NK-92 (cell line): ENCODE data around the gene DDX60.
"Not testable (repeated sequence)": the region's sequence is repeated elsewhere in the genome, so short reads cannot be mapped to it uniquely, and the experiment has no call there.

Source experiments
- DNase-seq: peaks from one replicate; lab custom pipeline; 2025; ENCODE audit not compliant: unreplicated experiment; lab: John Stamatoyannopoulos, UW

DDX60 gene

DNA sequence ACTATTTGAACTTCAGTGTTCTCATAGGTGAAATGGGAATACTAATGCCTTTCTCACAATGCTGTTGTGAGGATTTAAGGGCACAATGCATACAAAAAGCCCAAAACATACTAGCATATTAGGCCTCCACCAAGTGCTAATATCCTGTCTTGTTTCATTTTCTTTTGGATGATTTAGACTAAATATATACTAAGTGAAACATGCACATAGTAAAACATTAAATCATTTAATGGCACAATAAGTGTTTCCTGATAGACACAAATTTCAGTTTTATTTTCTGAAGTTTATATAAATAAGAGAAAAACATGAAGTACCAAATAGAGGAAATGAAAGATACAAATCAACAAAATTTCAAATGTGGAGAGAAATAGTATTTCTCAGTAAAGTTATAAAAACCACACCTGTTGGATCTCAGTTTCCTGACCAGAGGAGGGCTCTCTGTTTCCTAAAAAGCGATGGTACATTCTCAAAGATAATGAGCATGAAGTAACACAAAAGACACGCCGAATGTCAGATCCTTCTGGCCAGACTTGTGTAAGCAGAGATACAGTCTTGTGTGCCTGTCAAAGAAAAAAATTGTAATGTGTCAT lies 25.1 kb downstream of the DDX60 start:
- DNase-seq = no peak

DNA sequence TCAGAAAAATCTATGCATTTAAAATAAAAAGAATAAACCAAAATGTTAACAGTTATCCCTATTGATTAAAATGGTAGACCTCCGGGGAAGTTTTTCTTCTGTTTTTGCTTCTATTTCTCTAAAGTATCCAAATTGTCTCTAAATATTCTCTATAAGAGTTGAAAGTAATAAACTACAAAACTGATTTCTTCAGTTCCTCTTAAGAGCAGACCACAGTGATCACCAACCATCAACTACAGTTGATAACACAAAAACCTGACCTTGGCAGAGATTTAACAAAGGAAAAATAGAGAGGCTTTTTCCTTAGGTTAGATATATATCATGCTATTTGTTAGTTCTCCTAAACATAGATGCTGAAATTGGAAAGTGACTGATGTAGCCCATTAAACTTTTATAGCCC lies 27.3 kb downstream of the DDX60 start:
- no peak for DNase-seq

DNA sequence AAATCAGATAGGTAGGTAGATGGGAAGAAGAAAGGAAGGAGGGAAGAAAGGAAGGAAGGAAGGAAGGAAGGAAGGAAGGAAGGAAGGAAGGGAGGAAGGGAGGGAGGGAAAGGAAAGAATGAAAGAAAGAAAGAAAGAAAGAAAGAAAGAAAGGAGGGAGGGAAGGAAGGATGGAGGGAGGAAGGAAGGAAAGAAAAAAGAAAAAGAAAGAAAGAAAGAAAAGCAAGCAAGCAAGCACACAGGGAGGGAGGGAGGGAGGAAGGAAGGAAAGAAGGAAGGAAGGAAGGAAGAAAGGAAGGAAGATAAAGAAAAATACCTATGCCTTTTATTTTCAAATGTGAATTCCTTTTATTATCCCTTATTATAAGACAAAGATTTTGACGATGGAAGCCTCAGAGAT lies 32.7 kb downstream of the DDX60 start:
- not testable (repeated sequence) for DNase-seq

DNA sequence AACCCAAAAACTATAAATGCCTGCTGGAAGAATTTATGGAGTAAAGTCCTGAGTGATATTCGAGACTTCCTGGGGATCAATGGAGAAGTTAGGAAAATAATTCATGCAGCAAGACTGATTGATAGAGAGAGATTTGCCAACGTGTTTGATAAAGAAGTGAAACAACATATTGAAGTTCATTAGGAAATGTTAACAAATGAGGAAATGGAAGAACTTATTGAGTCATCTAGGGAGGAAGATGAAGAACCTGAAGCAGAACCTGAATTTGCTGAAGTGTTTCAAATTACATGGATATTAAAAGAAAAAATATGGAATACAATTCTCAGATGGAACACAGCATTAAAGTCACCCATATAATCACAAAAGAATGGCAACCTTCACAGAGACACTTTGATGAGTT lies 39.0 kb downstream of the DDX60 start:
- DNase-seq = no peak

DNA sequence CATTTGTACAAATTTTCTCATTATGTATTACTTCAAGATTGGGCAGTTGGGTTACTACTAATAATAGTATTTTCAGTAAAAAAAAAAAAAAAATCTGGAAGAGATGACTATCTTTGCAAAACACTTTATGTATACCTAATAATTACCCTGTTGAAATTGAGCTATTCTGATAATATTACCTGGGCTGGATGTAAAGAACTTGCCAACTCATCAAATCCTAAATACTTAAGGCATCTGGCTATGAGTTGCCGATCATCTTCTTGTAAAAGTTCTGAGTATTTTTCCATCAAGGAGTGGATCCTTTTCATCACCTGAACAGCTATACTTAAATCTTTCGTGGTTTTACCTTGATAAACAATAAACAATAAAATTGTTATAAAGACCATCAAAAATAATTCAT lies 42.7 kb downstream of the DDX60 start:
- DNase-seq = no peak

DNA sequence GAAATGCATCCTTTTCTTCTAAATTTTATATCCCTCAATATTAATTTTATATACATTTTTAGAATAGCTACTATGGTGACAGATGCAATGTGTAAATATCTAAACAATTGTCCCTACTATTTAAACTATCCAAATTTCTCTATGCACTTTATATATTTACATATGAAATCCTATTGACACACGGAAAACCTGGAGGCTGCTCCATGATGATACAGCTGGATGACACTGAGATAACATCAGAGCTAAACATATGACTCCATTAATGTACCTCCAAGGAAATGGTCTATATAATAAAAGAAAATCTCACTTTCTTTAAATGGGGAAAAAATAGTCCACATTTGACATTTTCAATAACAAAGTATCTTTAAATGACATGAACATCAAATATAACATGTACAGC lies 43.7 kb downstream of the DDX60 start:
- DNase-seq = no peak

DNA sequence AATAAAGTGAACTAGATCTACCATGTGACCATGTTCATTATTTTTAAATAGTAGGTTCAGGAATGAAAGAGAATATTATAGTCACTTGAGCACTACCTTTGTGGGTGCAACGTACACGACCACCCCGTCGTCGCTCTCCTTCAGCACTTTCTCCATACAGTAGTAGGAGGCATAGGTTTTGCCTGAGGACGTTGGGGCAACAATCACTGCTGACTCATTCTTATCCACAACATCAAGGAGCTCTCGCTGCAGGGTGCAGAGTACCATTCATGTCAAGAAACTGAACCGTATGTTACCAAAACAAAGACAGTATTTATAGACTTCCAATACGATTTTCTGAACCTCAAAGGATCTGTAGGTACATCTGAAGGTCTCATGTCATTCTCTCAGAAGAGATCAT lies 44.7 kb downstream of the DDX60 start:
- DNase-seq = no peak

DNA sequence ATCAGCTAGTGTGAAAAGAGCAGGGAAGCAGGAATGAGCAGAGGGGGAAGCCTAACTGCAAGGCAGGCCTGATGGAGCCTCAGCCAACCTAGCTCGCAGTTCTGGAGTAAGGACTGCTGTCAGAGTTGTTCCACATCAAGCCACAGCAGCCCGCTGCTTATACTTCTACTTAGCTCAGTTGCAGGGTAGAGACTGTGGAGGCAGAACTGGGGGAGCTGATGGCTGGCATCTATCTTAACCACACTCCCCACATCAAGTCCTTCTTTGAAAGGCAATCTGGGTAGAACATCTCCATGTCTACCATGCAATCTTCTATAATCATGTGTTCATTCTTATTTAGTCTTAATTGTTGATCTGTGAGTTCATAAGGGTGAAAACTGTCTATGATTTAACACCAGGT lies 46.1 kb downstream of the DDX60 start:
- DNase-seq = no peak

DNA sequence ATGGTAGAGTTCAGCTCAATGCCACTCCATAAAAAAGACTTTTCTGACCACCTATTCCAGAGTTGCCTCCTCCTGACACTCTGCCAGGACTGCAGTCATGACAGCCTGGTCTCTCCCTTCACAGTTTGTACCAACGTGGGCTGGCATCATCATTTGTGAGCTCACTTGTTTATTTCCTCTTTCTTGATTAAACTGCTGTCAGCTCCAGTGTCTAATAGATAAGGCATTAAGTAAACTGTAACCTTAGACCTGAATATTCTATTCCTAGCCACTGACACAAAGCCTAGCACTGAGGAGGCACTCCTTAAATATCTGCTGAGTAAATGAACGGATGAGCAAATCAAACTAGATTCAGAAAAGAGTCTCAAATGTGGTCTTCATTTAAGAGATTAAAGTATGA lies 48.7 kb downstream of the DDX60 start:
- DNase-seq = no peak

DNA sequence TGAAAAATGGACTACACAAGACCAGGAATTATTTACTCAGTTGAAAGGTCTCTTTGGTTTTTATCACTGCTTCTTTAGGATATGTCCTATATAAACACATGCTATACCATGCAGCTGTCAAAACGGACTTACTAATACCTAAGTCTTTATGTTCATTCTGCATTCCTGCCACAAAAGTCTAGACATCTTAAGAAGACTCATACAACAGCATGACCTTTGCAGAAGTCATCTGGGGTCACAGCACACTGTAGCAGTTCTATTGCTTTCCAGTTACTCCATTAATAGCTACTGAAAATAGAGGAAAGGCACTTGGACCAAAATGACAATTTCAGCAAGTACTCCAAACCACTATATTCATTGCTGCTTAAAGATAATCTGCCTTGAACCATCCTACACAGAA lies 53.2 kb downstream of the DDX60 start:
- no peak for DNase-seq

DNA sequence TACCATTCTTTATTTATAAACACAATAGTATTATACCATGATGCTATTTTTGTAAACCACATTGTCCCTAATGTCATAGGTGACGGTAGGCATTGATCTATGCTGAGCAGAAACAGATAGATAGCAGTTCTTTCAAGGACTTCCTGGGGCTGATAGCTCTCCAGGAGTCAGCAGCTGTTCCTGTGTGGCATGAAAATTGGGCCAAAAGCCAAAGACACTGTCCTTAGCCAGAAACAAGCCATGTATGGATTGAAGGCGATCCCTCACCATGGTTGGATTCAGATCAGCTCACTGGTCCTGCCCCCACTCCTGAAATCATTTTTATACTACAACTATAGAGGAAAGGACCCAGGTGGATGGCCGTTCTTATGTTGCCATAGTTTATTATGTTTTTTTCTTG lies 53.6 kb downstream of the DDX60 start:
- DNase-seq = no peak

DNA sequence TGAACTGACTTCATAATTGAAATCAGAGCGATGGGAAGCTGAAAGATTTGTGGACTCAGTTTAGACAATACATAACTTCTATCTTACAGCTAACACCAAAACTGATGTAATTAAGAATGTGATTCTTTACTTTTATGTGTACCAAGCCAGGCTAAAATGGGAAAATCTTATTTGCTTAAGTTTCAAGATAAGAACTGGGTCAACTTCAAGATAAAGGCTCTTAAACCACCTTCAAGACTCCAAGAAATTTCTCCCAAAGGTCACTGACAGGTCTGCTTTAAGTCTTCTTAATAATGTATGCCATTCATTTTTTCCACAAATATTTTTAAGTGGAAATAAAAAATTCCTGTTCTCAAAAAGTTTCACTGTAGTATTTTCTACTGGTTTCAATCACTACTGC lies 55.5 kb downstream of the DDX60 start:
- no peak for DNase-seq

DNA sequence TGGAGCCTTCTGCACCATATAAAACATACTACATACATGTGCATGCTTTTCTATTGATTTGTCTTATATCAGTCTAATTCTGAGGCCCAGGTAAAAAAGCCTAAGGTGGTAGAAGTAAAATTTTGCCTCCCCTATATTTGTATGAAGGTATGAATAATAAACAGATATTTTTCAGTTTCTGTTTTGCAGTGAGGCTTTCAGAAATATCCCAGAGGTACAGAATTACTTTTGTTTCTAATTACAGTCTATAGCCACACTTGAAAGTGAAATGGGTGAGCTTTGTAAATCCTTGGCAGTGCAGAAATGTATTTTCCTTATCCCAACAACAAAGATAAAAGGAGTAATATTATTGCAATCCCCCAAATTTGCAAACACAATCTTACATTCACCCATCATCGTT lies 59.5 kb downstream of the DDX60 start:
- no peak for DNase-seq

DNA sequence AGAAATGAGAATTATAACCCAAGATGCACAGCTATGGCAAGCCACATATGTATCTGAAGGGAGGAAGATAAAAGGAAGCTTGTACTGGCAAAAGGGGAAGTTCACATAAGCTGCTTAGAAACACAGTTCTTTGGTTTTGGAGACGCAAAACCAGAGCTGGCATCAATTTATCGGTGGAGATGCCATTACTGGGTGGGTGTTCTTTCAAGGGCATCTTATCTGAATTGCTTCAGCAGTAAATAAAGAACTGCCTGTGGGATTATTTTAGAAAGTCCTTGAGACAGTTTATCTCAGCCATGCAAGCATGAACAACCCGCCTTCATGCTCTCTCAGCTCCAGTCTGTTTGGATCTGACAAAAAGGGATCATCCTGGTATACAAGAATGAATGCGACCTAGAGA lies 60.8 kb downstream of the DDX60 start:
- DNase-seq = no peak

DNA sequence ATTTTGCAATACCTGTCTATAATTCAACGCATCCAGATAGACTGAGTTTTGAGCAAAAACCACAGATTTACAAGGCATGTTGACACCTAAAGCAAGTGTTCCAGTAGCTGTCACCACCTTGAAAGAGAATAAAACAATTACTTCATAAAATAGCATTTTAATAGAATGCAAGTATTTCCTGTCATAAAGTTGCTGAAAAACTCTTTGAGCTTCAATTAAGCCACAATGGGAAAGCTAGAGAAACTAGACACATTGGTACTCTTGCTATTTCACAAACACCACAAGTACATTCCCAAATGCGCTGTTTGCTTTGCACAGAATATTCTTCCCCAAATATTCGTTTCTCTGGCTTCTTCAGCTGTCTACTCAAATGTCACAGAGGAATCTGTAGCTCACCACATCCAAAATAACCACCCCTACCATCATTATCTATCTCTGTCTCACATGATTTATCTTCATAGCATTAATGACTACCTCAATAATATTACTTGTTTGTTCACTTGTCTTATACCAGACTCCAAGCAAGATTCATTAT lies 70.3 kb downstream of the DDX60 start:
- DNase-seq = no peak

DNA sequence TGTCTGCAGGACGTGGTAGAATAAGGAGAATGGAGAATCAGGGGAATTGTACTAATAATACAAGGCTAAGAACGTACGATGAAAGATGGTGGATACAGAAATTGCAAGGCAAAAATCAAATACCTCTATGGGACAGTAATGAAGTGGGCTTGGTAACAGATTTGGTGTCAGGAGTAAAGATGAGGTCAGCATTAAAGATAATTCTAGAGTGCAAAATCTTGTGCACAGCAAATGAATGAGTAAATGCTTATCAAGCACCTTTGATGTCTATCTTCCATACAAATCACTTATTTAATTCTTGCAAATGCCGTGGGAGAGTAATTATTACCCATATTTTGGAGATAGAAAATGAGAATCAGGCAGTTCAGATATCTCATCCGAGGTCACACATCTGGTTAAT lies 70.9 kb downstream of the DDX60 start:
- DNase-seq = no peak

DNA sequence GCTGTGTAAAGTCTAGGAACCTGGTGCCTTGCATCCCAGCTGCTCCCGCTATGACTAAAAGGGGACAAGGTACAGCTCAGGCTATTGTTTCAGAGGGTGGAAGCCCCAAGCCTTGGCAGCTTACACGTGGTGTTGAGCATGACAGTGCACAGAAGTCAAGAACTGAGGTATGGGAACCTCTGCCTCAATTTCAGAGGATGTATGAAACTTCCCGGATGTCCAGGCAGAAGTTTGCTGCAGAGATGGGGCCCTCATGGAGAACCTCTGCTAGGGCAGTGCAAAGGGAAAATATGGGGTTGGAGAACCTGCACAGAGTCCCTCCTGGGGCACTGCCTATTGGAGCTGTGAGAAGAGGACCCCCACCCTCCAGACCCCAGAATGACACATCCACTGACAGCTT lies 76.6 kb downstream of the DDX60 start:
- no peak for DNase-seq

DNA sequence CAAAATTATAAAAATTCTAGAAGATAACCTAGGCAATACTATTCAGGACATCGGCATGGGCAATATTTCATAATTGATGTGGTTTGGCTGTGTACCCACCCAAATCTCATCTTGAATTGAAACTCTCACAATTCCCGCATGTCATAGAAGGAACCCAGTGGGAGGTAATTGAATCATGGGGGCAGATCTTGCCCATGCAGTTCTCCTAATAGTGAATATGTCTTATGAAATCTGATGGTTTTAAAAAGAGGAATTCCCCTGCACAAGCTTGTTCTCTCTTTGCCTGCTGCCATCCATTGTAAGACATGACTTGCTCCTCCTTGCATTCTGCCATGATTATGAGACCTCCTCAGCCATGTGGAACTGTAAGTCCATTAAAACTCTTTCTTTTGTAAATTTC lies 77.7 kb downstream of the DDX60 start:
- DNase-seq = no peak

DNA sequence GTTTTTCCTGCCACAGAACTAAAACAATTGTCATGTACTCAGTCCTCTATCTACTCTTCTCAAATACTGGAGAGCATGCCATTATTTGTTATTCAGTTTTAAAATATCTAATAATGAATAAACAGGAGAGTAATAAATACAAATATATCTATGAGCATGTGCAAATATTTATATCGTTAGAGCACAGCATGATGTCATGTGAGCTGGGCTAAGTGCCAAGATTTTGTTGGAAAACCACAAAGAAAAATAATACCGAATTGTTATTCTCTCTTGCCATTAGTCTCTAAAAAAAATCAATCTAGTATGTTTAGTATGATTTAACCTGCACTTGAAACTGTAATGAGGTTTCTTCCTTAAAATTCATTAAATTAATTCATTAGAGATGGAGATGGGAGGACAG lies 97.3 kb downstream of the DDX60 start:
- DNase-seq = no peak

DNA sequence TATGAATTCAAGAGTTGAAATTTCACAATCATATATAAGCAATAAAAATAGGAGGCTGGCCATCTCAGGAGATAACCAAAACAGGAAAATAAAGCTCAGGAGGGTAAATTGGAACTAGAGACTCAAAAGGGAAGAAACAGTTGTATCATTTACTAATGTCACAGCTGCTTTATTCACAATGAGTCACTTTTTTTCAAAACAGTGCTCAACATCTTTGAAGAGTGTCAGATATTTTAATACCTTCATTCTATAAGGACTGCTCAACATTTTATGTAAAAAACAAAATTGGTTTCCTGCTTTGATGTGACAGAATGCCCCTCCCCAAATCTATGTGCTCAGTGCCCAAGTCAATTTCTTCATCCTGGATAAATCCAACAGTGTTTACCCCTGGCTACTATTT lies 97.7 kb downstream of the DDX60 start:
- DNase-seq = no peak

DNA sequence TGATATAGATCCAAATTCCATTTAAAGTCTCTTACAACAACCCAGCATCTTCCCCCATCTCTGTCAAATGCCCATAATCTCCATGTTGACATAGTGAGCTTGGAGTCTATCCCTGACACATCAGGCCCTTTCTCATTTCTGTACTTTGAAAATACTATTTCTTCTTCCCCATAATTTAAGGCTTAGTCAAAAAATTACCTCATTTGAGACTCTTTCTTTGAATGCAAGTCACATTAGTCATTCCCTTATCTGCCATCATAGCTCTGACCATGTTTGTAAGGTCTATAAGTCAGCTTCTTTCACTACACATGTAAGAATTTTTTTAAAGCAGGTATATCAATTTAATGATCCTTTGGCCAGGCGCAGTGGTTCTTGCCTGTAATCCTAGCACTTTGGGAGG lies 99.9 kb downstream of the DDX60 start:
- no peak for DNase-seq

DNA sequence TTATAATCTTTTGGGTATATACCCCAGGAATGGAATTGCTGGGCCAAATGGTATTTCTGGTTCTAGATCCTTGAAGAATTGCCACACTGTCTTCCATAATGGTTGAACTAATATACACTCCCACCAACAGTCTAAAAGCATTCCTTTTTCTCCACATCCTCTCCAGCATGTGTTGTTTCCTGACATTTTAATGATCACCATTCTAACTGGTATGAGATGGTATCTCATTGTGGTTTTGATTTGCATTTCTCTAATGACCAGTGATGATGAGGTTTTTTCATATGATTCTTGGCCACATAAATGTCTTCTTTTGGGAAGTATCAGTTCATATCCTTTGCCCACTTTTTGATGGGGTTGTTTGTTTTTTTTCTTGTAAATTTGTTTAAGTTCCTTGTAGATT lies 105.0 kb downstream of the DDX60 start:
- not testable (repeated sequence) for DNase-seq

DNA sequence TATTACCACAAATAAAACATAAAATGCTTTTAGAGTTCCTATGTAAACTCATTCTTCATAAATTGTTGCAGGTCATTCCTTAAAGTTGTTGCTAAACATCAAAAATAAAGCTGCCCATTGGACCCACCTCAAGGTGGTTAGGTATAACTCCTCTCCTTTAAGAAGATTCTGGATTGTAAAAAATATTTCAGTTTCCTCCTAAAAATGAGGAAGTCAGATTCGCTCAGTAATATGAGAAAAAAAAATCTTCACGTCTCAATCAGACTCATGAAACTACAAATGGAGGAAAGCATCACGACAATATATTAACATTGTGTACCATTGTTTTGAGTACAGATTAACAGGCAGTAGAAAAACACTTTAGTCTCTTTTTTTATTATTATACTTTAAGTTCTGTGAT lies 105.9 kb downstream of the DDX60 start:
- DNase-seq = no peak
